ENCODE results near the gene CFAP58.

Gene CFAP58

GRCh38 chr10:104321725-104322415, 31.8 kb upstream of the CFAP58 start:
- no peak for DNase-seq (ENCODE audit: low read depth)

GRCh38 chr10:104322416-104322782, 31.2 kb upstream of the CFAP58 start:
- DNase-seq (ENCODE audit: low read depth), result no peak

- no peak for DNase-seq (ENCODE audit: low read depth)
Observed at GRCh38 chr10:104323085-104323484, 30.5 kb upstream of the CFAP58 start.

GRCh38 chr10:104323760-104324201, 29.9 kb upstream of the CFAP58 start:
- no peak for DNase-seq (ENCODE audit: low read depth)

- no peak for DNase-seq (ENCODE audit: low read depth)
Observed at GRCh38 chr10:104324221-104324686, 29.4 kb upstream of the CFAP58 start.

GRCh38 chr10:104324931-104325330, 28.7 kb upstream of the CFAP58 start:
- DNase-seq (ENCODE audit: low read depth), result no peak

GRCh38 chr10:104325436-104326435, 27.9 kb upstream of the CFAP58 start:
- no peak for DNase-seq (ENCODE audit: low read depth)

- DNase-seq (ENCODE audit: low read depth), result no peak
Observed at GRCh38 chr10:104326991-104327610, 26.5 kb upstream of the CFAP58 start.

- no peak for DNase-seq (ENCODE audit: low read depth)
Observed at GRCh38 chr10:104327745-104328645, 25.6 kb upstream of the CFAP58 start.

GRCh38 chr10:104328646-104328895, 25.1 kb upstream of the CFAP58 start:
- no peak for DNase-seq (ENCODE audit: low read depth)

GRCh38 chr10:104328896-104329710, 24.5 kb upstream of the CFAP58 start:
- DNase-seq (ENCODE audit: low read depth), result peak; percentile 48

- DNase-seq (ENCODE audit: low read depth), result no peak
Observed at GRCh38 chr10:104329735-104330134, 23.9 kb upstream of the CFAP58 start.

GRCh38 chr10:104330168-104331110, 23.2 kb upstream of the CFAP58 start:
- DNase-seq (ENCODE audit: low read depth), result no peak

GRCh38 chr10:104331208-104331838, 22.3 kb upstream of the CFAP58 start:
- DNase-seq (ENCODE audit: low read depth), result no peak

- no peak for DNase-seq (ENCODE audit: low read depth)
Observed at GRCh38 chr10:104332243-104333031, 21.2 kb upstream of the CFAP58 start.

- DNase-seq (ENCODE audit: low read depth), result peak; percentile 46
Observed at GRCh38 chr10:104333032-104333727, 20.5 kb upstream of the CFAP58 start.

GRCh38 chr10:104333728-104334373, 19.8 kb upstream of the CFAP58 start:
- no peak for DNase-seq (ENCODE audit: low read depth)
